ENCODE measurements around the gene S100A2.

DNA sequence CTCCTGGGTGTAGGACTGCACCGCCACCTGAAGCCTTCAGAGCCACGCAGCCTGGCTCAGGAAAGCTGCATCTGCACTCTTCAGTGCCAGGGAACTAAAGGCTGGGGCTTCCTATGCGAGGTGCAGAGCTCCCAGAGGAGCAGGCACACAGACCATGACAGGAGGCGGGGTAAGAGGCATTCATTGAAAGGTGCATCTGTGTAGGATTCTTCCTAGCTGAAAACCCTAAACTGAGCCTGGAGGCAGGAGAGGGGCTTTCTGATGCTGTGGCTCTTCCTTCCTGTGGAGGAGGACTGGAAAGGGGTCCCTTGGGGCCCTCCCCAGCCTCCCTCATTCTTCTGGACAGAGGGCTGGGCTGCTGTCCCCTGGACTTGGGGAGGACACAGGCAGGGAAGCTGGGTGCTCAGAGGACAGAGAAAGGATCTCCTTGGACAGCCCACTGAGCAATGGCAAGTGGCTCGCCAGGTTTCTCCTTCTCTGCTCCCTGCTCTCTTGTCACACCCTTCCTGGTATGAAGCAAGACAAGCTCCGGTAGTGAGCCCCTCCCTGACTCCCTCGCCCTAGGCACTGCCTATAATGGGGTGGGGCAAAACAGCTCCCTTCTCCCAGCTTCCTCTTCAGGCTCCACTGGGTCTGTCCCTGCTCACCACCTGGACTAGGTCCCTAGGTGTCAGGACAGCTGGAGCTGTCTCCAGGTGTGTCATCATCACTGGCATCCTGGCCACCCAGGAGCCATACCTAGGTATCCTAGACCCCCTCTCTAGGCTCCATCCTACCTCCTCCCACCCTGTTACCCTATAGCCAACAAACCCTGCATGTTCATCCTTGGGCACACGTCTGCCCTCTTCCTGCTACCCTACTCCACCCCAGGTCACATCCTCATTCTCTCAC, 49.9 kb downstream of the S100A2 start:
- TF ChIP-seq, protein P1, sequence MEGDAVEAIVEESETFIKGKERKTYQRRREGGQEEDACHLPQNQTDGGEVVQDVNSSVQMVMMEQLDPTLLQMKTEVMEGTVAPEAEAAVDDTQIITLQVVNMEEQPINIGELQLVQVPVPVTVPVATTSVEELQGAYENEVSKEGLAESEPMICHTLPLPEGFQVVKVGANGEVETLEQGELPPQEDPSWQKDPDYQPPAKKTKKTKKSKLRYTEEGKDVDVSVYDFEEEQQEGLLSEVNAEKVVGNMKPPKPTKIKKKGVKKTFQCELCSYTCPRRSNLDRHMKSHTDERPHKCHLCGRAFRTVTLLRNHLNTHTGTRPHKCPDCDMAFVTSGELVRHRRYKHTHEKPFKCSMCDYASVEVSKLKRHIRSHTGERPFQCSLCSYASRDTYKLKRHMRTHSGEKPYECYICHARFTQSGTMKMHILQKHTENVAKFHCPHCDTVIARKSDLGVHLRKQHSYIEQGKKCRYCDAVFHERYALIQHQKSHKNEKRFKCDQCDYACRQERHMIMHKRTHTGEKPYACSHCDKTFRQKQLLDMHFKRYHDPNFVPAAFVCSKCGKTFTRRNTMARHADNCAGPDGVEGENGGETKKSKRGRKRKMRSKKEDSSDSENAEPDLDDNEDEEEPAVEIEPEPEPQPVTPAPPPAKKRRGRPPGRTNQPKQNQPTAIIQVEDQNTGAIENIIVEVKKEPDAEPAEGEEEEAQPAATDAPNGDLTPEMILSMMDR (IDR thresholded peaks at IDR 0.05; ENCODE audit: insufficient read depth, low read length, poor library complexity, severe bottlenecking), result no peak
- TF ChIP-seq EZH2phosphoT487 (conservative IDR thresholded peaks at IDR 0.05; ENCODE audit: low read length), result no peak
